HEK293T (cell line): ENCODE measurements around the gene DCAF11.

Experiments
- ARNT ChIP-seq: fragments of 450-650 bp; IDR thresholded peaks from 2 replicates; pipeline ENCODE4 v1.6.1; 2017; ENCODE audit warnings: mild to moderate bottlenecking
- BHLHE40 ChIP-seq: fragments of 450-650 bp; IDR thresholded peaks from 2 replicates; pipeline ENCODE4 v1.6.1; 2016; ENCODE audit warnings: mild to moderate bottlenecking, moderate library complexity, borderline replicate concordance
- FOXM1 ChIP-seq: fragments of 450-650 bp; IDR thresholded peaks from 2 replicates; pipeline ENCODE4 v1.6.1; 2017; ENCODE audit warnings: mild to moderate bottlenecking, borderline replicate concordance
- HDGF ChIP-seq: fragments of 450-650 bp; IDR thresholded peaks from 2 replicates; pipeline ENCODE4 v1.6.1; 2017; ENCODE audit warnings: antibody characterized with exemption, borderline replicate concordance
- TARDBP ChIP-seq: fragments of 450-650 bp; IDR thresholded peaks from 2 replicates; pipeline ENCODE4 v1.6.1; 2016

DNA sequence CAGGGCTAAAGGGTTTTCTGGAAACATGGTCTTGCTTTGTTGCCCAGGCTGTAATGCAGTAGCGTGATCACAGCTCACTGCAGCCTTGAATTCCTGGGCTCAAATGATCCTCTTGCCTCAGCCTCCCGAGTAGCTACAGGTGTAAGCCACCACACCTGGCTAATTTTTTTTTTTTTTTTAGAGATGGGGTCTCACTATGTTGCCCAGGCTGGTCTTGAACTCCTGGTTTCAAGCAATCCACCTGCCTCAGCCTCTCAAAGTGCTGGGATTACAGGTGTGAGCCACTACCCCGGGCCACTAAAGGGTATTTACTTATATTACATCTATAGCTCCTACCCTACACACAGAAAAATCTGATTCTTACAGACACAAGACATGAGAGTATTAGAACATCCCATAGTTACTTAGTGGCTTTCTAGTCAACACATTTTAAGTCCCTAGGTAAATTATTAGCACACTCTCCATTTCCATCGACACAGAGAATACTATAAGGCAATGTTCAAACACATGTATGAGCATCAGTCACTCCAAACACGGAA is 6.2 kb upstream of the DCAF11 start:
- TF ChIP-seq FOXM1 (no peak), HDGF (no peak), BHLHE40 (no peak), ARNT (no peak), TARDBP (no peak)
